SK-N-SH treated with all-trans-retinoic acid at 6 μM for 48 hours (cell line): ENCODE data around the gene AGTRAP.

Experiments
- ATAC-seq: fragments of 200-7000 bp; cut with Tn5 transposase; 3 replicates; pipeline ENCODE4 v1.9.1; 2020; ENCODE audit warnings: mild to moderate bottlenecking, moderate library complexity
- BACH2 ChIP-seq: fragments of 250-450 bp; sonication (Bioruptor Pico); IDR thresholded peaks from 2 replicates; pipeline ENCODE4 v1.9.0; 2021; ENCODE audit warnings: mild to moderate bottlenecking, borderline replicate concordance
- CREB5 ChIP-seq: fragments of 250-450 bp; sonication (Bioruptor Pico); IDR thresholded peaks from 2 replicates; pipeline ENCODE4 v1.5.1; 2020; ENCODE audit warnings: low read depth, mild to moderate bottlenecking, moderate library complexity
- CSDC2 ChIP-seq: fragments of 250-450 bp; sonication (Bioruptor Pico); IDR thresholded peaks from 2 replicates; pipeline ENCODE4 v1.5.0; 2020; ENCODE audit warnings: mild to moderate bottlenecking, moderate library complexity
- CSRNP3 ChIP-seq: fragments of 250-450 bp; sonication (Bioruptor Pico); IDR thresholded peaks from 2 replicates; pipeline ENCODE4 v1.5.1; 2021; ENCODE audit warnings: mild to moderate bottlenecking, moderate library complexity
- GLIS3 ChIP-seq: fragments of 250-450 bp; sonication (Bioruptor Pico); IDR thresholded peaks from 2 replicates; pipeline ENCODE4 v1.5.0; 2020; ENCODE audit warnings: mild to moderate bottlenecking, moderate library complexity
- OSR1 ChIP-seq: fragments of 250-450 bp; sonication (Bioruptor Pico); IDR thresholded peaks from 2 replicates; pipeline ENCODE4 v1.8.0; 2022; ENCODE audit warnings: moderate library complexity, mild to moderate bottlenecking, inconsistent platforms
- POU6F1 ChIP-seq: fragments of 250-450 bp; sonication (Bioruptor Pico); IDR thresholded peaks from 2 replicates; pipeline ENCODE4 v1.8.0; 2021; ENCODE audit warnings: low read depth, mild to moderate bottlenecking, moderate library complexity, borderline replicate concordance
- RARB ChIP-seq: fragments of 250-450 bp; sonication (Bioruptor Pico); IDR thresholded peaks from 2 replicates; pipeline ENCODE4 v1.8.0; 2021; ENCODE audit warnings: mild to moderate bottlenecking, moderate library complexity
- SNAI2 ChIP-seq: fragments of 250-450 bp; sonication (Bioruptor Pico); IDR thresholded peaks from 2 replicates; pipeline ENCODE4 v1.5.0; 2020; ENCODE audit warnings: mild to moderate bottlenecking, moderate library complexity
- TCF4 ChIP-seq: fragments of 250-450 bp; sonication (Bioruptor Pico); IDR thresholded peaks from 2 replicates; pipeline ENCODE4 v1.8.0; 2021; ENCODE audit warnings: mild to moderate bottlenecking, moderate library complexity, borderline replicate concordance
- TOX ChIP-seq: fragments of 250-450 bp; sonication (Bioruptor Pico); IDR thresholded peaks from 2 replicates; pipeline ENCODE4 v1.8.0; 2021; ENCODE audit warnings: mild to moderate bottlenecking, moderate library complexity, borderline replicate concordance
- TSHZ2 ChIP-seq: fragments of 250-450 bp; sonication (Bioruptor Pico); IDR thresholded peaks from 2 replicates; pipeline ENCODE4 v1.5.0; 2020; ENCODE audit warnings: mild to moderate bottlenecking, moderate library complexity
- ZC3H10 ChIP-seq: fragments of 250-450 bp; sonication (Bioruptor Pico); IDR thresholded peaks from 2 replicates; pipeline ENCODE4 v1.5.1; 2021; ENCODE audit warnings: mild to moderate bottlenecking, moderate library complexity
- ZFP3 ChIP-seq: fragments of 250-450 bp; sonication (Bioruptor Pico); IDR thresholded peaks from 2 replicates; pipeline ENCODE4 v1.5.0; 2020; ENCODE audit warnings: mild to moderate bottlenecking, moderate library complexity
- ZNF565 ChIP-seq: fragments of 450-650 bp; formaldehyde crosslinking; conservative IDR thresholded peaks from 2 replicates; pipeline ENCODE4 v1.5.0; 2020; ENCODE audit warnings: low read depth, mild to moderate bottlenecking, moderate library complexity
- ZNF70 ChIP-seq: fragments of 450-650 bp; formaldehyde crosslinking; IDR thresholded peaks from 2 replicates; pipeline ENCODE4 v1.5.0; 2020; ENCODE audit warnings: mild to moderate bottlenecking, moderate library complexity
- ZNF8 ChIP-seq: fragments of 450-650 bp; formaldehyde crosslinking; IDR thresholded peaks from 2 replicates; pipeline ENCODE4 v1.5.0; 2020; ENCODE audit warnings: mild to moderate bottlenecking, moderate library complexity

The AGTRAP gene

GRCh38 chr1:11700601-11701467 is 35.1 kb upstream of the AGTRAP start (continued):
- no peak for TF ChIP-seq CSDC2 (CRISPR knock-in tag)
- no peak for TF ChIP-seq CREB5
- no peak for TF ChIP-seq CSRNP3
- TF ChIP-seq RARB: no peak
- TF ChIP-seq ZFP3 (CRISPR knock-in tag): no peak
- TF ChIP-seq, all 23 proteins: peak for 0

- TF ChIP-seq ZNF70 (0 out of 2 replicates have a peak, but pooled peaks have one; percentile 10), CREB5 (no peak), ZNF565 (no peak), ZC3H10 (CRISPR knock-in tag) (no peak), TSHZ2 (no peak)
- ATAC-seq: peak; percentile 64
Measured at GRCh38 chr1:11701551-11701961, 34.4 kb upstream of the AGTRAP start.

- TF ChIP-seq TSHZ2 (no peak), SNAI2 (CRISPR knock-in tag) (no peak), OSR1 (no peak), ZNF8 (CRISPR knock-in tag) (no peak), BACH2 (CRISPR knock-in tag) (no peak), POU6F1 (CRISPR knock-in tag) (no peak), TCF4 (CRISPR knock-in tag) (no peak), CSDC2 (CRISPR knock-in tag) (no peak), GLIS3 (CRISPR knock-in tag) (no peak), TOX (CRISPR knock-in tag) (no peak)
- ATAC-seq: no peak
Measured at GRCh38 chr1:11701981-11702803, 33.7 kb upstream of the AGTRAP start.
